PC-3 (cell line): ENCODE measurements around the gene FAM200A. TPM values are rescaled to one million over a fixed set of nuclear protein-coding genes. Genes with fewer than 3 reads are reported as not detected.
"Not testable (repeated sequence)": the region's sequence is repeated elsewhere in the genome, so short reads cannot be mapped to it uniquely, and the experiment has no call there.

Experiments used
- ATAC-seq: fragments of 200-7000 bp; cut with Tn5 transposase; 2 replicates; pipeline ENCODE4 v1.9.1; 2020; ENCODE audit warnings: mild to moderate bottlenecking, moderate library complexity
- BruUV-seq: library from RNA; stranded (reverse); fragments of 400-500 nt; replicated peaks from 2 replicates; lab custom pipeline; 2021; lab: Mats Ljungman, UMichigan
- CTCF ChIA-PET: fragments of 300-600 bp; sonication (Branson Sonifier 250); formaldehyde crosslinking; loops from one replicate; lab custom pipeline; 2022; ENCODE audit warnings: antibody characterized with exemption; lab: Charles Lee
- POLR2A ChIA-PET: fragments of 300-600 bp; sonication (Branson Sonifier 250); formaldehyde crosslinking; loops from one replicate; lab custom pipeline; 2022; ENCODE audit warnings: antibody characterized with exemption; ENCODE audit not compliant: unreplicated experiment; lab: Charles Lee
- DNase-seq: peaks from one replicate; pipeline ENCODE4 v3.0.0-alpha.2; 2015
- H2AFZ ChIP-seq: fragments of 300-600 bp; sonication (generic); 2 replicates; pipeline ENCODE4 v1.6.0; 2016; ENCODE audit warnings: antibody characterized with exemption, low read length
- H3F3A ChIP-seq: fragments of 300-600 bp; sonication (generic); one replicate; pipeline ENCODE4 v1.6.0; 2017; ENCODE audit warnings: antibody characterized with exemption, low read length, control low read depth, mild to moderate bottlenecking; ENCODE audit not compliant: unreplicated experiment
- H3K27ac ChIP-seq: fragments of 300-600 bp; sonication (generic); 2 replicates; pipeline ENCODE4 v1.5.1; 2016; ENCODE audit warnings: mild to moderate bottlenecking, low read length
- H3K27me3 ChIP-seq: fragments of 300-600 bp; sonication (generic); 2 replicates; pipeline ENCODE4 v1.6.1; 2016; ENCODE audit warnings: low read length, mixed read lengths
- H3K36me3 ChIP-seq: fragments of 300-600 bp; sonication (generic); 2 replicates; pipeline ENCODE4 v1.6.1; 2016; ENCODE audit warnings: low read depth, mixed run types, low read length, mixed read lengths
- H3K4me1 ChIP-seq: fragments of 300-600 bp; sonication (generic); 2 replicates; pipeline ENCODE4 v1.5.1; 2016; ENCODE audit warnings: low read length; ENCODE audit not compliant: insufficient read depth
- H3K4me2 ChIP-seq: fragments of 300-600 bp; sonication (generic); 2 replicates; pipeline ENCODE4 v1.6.0; 2016; ENCODE audit warnings: low read length
- H3K4me3 ChIP-seq: fragments of 300-600 bp; sonication (generic); 2 replicates; pipeline ENCODE4 v1.5.1; 2016; ENCODE audit warnings: mild to moderate bottlenecking, low read length, mixed read lengths
- H3K79me2 ChIP-seq: fragments of 300-600 bp; sonication (generic); 2 replicates; pipeline ENCODE4 v1.6.1; 2017; ENCODE audit warnings: low read length, mixed read lengths
- H3K9ac ChIP-seq: fragments of 300-600 bp; sonication (generic); 2 replicates; pipeline ENCODE4 v1.6.0; 2016; ENCODE audit warnings: mild to moderate bottlenecking, low read length
- H3K9me2 ChIP-seq: fragments of 300-600 bp; sonication (generic); replicated peaks from 2 replicates; pipeline ENCODE4 v1.6.1; 2016; ENCODE audit warnings: mixed run types, low read length, mixed read lengths
- H3K9me3 ChIP-seq: fragments of 300-600 bp; sonication (generic); 2 replicates; pipeline ENCODE4 v1.6.1; 2016; ENCODE audit warnings: low read length, mixed read lengths
- H4K20me1 ChIP-seq: fragments of 300-600 bp; sonication (generic); 2 replicates; pipeline ENCODE4 v1.6.1; 2016; ENCODE audit warnings: low read length, mixed read lengths
- EZH2 ChIP-seq: fragments of 300-600 bp; sonication (generic); IDR thresholded peaks from one replicate; pipeline ENCODE4 v1.6.1; 2017; ENCODE audit warnings: antibody characterized with exemption, mild to moderate bottlenecking, low read length; ENCODE audit not compliant: unreplicated experiment
- EZH2phosphoT487 ChIP-seq: fragments of 300-600 bp; sonication (generic); IDR thresholded peaks from 2 replicates; pipeline ENCODE4 v1.6.1; 2018; ENCODE audit warnings: mild to moderate bottlenecking, antibody characterized with exemption, low read length, borderline replicate concordance
- intact Hi-C: fragments of 100-400 bp; cut with micrococcal nuclease; formaldehyde crosslinking; loops from 2 replicates; pipeline ENCODE4 v1.9.0; 2023
- total RNA-seq: library from RNA; depleted of rRNA; stranded (reverse); fragments of >200 nt; gene quantifications from 2 replicates; pipeline ENCODE4 v1.2.3, GENCODE V29; 2014
- TF ChIP-seq, protein P1 (sequence below): fragments of 300-600 bp; sonication (generic); conservative IDR thresholded peaks from 2 replicates; pipeline ENCODE4 v1.5.1; 2017; ENCODE audit warnings: antibody characterized with exemption, low read depth, mild to moderate bottlenecking, low read length

Gene FAM200A
- total RNA-seq, 1 experiment from 2014 or later, result 3.8 TPM

DNA sequence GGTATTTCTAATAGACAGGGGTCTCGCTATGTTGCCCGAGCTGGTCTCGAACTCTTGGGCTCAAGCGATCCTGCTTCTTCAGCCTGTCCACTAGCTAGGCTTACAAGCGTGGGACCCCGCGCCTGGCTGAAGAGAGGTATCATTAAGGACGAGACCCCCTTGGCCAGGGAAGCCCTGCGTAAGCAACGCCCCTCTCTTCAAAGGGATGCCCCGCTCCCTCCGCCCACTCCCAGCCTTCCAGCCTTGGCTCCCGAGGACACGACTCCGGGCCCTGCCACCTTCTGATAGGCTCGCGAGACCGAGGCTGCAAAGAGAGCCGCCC lies 47.7 kb downstream of the FAM200A start:
- peak overlapping the region; percentile 94 for H3K4me2 ChIP-seq
- peak overlapping the region; percentile 75 for H2AFZ ChIP-seq
- H3F3A ChIP-seq, result no peaks in the 10 kb centered on the region
- peak overlapping the region; percentile 39; the same call in 1 of the 2 replicates for H3K27ac ChIP-seq
- intact Hi-C loops, result loop anchor here (2.0 kb wide), 1 partner anchor 49 kb away; the partner anchor contains the start of gene FAM200A
- ChIA-PET CTCF (interaction anchor here (0.5 kb wide), 1 partner anchor 58 kb away, joined by 3 read pairs; no protein-coding TSS in a partner anchor), POLR2A (interaction anchor here (0.6 to 0.7 kb wide), 2 partner anchors 296 to 963 kb away, joined by 3 to 4 read pairs; partner anchors contain the start of gene KPNA7)
- no TSS peak for BruUV-seq
- H3K9me3 ChIP-seq, result no peaks in the 10 kb centered on the region
- H4K20me1 ChIP-seq, result no peaks in the 10 kb centered on the region
- H3K4me1 ChIP-seq, result 0 out of 2 replicates have a peak, but pooled peaks cover 5% of the 10 kb centered on the region
- H3K9me2 ChIP-seq, result no peaks in the 10 kb centered on the region
- peak; percentile 93 for DNase-seq
- peaks cover 48% of the 10 kb centered on the region for H3K79me2 ChIP-seq
- H3K27me3 ChIP-seq, result no peaks in the 10 kb centered on the region
- TF ChIP-seq EZH2phosphoT487 (no peak), EZH2 (no peak)
- TF ChIP-seq, protein P1, sequence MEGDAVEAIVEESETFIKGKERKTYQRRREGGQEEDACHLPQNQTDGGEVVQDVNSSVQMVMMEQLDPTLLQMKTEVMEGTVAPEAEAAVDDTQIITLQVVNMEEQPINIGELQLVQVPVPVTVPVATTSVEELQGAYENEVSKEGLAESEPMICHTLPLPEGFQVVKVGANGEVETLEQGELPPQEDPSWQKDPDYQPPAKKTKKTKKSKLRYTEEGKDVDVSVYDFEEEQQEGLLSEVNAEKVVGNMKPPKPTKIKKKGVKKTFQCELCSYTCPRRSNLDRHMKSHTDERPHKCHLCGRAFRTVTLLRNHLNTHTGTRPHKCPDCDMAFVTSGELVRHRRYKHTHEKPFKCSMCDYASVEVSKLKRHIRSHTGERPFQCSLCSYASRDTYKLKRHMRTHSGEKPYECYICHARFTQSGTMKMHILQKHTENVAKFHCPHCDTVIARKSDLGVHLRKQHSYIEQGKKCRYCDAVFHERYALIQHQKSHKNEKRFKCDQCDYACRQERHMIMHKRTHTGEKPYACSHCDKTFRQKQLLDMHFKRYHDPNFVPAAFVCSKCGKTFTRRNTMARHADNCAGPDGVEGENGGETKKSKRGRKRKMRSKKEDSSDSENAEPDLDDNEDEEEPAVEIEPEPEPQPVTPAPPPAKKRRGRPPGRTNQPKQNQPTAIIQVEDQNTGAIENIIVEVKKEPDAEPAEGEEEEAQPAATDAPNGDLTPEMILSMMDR, result no peak
- no peak; the same call in 1 of the 2 replicates for ATAC-seq
- peak overlapping the region; percentile 74 for H3K9ac ChIP-seq
- H3K4me3 ChIP-seq, result peak overlapping the region; percentile 84
- no peaks in the 10 kb centered on the region for H3K36me3 ChIP-seq

DNA sequence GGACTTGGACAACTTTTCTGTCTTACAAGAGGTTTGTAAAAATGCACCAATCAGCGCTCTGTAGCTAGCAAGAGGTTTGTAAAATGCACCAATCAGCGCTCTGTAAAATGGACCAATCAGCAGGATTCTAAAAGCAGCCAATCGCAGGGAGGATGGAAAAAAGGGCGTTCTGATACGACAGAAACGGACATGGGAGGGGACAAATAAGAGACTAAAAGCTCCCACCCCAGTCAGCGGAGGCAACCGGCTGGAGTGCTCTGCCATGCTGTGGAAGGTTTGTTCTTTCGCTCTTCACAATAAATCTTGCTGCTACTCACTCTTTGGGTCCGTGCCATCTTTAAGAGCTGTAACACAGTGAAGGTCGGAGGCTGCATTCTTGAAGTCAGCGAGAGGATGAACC lies 50.7 kb downstream of the FAM200A start:
- H3K9me2 ChIP-seq, BruUV-seq, H3K9ac ChIP-seq, H3K9me3 ChIP-seq, POLR2A ChIA-PET, H3K27me3 ChIP-seq, H3F3A ChIP-seq, H3K4me1 ChIP-seq, intact Hi-C loops, H2AFZ ChIP-seq, ATAC-seq, H3K27ac ChIP-seq, H3K36me3 ChIP-seq, CTCF ChIA-PET, DNase-seq: not testable (repeated sequence)
- peaks cover 16% of the 10 kb centered on the region for H4K20me1 ChIP-seq
- H3K4me2 ChIP-seq, result peak overlapping the region; percentile 100; the same call in 1 of the 2 replicates
- H3K79me2 ChIP-seq, result peaks cover 58% of the 10 kb centered on the region
- peak overlapping the region; percentile 97 for H3K4me3 ChIP-seq

DNA sequence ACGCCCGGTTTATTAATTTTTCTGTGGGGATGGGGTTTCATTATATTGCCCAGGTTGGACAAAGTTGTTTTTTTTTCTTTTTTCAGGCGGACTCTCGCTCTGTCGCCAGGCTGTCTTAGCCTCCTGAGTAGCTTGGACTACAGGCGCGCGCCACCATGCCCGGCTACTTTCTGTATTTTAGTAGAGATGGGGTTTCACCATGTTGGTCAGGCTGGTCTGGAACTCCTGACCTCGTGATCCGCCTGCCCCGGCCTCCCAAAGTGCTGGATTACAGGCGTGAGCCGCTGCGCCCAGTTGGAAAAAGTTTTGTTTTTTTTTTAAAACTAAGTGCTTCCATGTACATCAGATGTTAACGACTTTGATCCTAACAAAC lies 51.3 kb downstream of the FAM200A start:
- no TSS peak for BruUV-seq
- TF ChIP-seq, protein P1, result no peak
- TF ChIP-seq EZH2 (no peak), EZH2phosphoT487 (no peak)
- Histone ChIP-seq H3K4me2 (peak overlapping the region; percentile 100), H3K27ac (no peak overlapping the region), H3K27me3 (no peaks in the 10 kb centered on the region), H3K4me3 (peak overlapping the region; percentile 97), H3F3A (no peaks in the 10 kb centered on the region), H3K9me2 (no peaks in the 10 kb centered on the region), H2AFZ (peak overlapping the region; percentile 97), H3K9me3 (no peaks in the 10 kb centered on the region), H3K9ac (peak overlapping the region; percentile 85), H3K36me3 (no peaks in the 10 kb centered on the region), H3K4me1 (0 out of 2 replicates have a peak, but pooled peaks cover 5% of the 10 kb centered on the region), H3K79me2 (peaks cover 54% of the 10 kb centered on the region), H4K20me1 (peaks cover 16% of the 10 kb centered on the region)
- CTCF ChIA-PET, result no interaction called here
- intact Hi-C loops, result loop anchor here (1.0 kb wide), 1 partner anchor 116 kb away; the partner anchor contains the start of gene ZSCAN25
- POLR2A ChIA-PET, result interaction anchor here (0.6 kb wide), 1 partner anchor 74 kb away, joined by 5 read pairs; no protein-coding TSS in a partner anchor
- ATAC-seq, result no peak
- DNase-seq, result no peak
